HG03196 (cell line): ENCODE results near the gene LMNTD2.

Experiments
- ATAC-seq: cut with Tn5 transposase; IDR thresholded peaks from one replicate; pipeline ENCODE4 v1.9.1; 2021; ENCODE audit not compliant: unreplicated experiment

The LMNTD2 gene

DNA sequence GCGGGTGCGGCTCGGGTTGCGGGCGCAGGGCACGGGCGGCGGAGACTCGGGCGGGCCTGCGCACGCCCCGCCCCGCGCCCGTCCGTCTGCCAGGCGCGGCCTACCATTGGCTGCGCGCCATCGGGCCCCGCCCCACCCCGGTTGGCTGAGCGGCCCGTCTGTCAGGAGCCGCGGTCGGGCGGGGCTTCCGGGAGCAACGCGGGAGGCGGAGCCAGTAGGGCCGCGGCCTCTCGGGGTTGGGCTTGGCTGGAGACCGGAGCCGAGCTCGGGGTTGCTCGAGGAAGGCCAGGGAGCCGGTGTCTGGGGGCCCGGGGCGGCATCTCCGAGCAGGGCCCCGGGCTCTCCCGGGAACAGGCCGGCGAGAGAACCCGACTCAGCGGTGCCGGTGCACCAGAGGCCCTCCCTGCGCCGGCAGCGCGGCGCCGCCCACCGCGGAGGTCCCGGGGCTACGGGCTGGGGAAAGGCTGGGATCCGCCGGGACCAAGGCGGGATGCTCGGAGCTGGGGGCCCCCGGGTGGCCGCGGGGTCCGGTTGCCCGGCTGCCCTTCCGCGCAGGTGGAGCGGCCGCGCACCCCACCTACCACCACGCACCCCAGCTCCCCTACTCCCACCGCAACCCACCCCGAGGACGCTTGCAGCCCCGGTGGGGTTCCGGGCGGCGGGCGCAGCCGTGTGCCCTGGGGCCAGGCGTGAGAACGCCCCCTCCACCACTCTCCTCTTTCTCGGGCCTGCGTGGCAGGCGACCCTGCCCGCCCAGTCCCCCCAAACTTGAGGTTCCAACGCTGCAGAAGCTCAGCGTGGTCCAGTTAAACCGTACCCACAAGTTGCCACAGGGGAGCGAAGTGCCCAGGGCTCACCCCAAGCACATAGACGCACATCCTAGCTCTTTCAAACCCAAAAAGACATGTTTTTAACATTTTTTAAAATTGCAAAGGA lies 24.8 kb downstream of the LMNTD2 start, which contains the start of gene HRAS:
Gene HRAS (minus strand): TSS at position 58 of the 936 bp plus-strand sequence.
- ATAC-seq, result peak; percentile 71

DNA sequence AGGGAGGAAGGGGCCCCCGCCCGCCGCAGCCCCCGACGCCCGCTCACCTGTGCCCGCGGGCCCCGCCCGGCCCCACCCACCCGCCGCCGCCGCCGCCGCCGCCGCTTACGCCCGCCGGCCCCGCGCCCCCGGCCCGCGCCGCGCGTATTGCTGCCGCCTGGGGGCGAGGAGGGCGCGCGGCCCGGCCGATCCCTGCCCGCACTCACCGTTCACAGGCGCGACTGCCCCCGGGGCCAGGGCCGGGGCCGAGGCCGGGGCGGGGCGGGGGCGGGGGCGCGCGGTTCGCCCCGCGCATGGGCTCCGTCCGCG lies 25.4 kb downstream of the LMNTD2 start:
- no peak for ATAC-seq

DNA sequence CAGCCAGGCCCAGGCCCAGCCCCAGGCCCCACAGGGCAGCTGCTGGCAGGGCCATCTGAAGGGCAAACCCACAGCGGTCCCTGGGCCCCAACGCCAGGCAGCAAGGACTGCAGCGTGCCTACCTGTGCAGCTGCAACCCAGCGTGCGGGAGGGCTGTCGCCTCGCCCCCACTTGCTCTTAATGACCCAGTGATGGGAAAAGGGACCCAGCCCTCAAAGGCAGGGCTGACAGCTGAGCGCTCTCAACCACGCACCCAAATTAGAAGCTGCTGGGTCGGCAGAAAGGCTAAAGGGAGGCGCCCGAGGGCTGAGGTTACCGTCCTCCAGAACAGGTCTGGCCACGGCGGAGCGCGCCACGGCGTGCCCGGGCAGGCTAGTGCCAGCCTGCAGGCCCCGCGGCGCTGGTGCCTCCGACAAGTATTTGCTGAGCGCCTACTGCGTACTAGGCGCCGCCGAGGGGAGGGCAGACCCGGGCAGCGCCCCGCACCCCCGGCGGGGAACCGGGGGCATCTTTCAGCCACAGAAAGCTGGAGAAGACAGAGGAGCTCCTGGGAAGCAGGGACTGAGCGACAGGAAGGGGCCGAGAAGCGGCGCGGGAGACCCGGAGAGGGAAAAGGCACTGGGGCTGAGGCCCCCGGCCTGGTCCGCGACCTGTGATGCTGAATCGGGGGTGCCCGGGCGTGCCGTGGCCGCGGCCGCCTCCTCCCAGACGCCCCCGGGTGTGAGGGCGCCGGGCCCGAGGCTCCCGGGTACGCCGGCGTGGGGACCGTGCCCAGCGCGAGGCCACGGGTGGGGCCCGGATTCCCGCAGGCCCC lies 25.9 kb downstream of the LMNTD2 start:
- ATAC-seq, result peak; percentile 5

DNA sequence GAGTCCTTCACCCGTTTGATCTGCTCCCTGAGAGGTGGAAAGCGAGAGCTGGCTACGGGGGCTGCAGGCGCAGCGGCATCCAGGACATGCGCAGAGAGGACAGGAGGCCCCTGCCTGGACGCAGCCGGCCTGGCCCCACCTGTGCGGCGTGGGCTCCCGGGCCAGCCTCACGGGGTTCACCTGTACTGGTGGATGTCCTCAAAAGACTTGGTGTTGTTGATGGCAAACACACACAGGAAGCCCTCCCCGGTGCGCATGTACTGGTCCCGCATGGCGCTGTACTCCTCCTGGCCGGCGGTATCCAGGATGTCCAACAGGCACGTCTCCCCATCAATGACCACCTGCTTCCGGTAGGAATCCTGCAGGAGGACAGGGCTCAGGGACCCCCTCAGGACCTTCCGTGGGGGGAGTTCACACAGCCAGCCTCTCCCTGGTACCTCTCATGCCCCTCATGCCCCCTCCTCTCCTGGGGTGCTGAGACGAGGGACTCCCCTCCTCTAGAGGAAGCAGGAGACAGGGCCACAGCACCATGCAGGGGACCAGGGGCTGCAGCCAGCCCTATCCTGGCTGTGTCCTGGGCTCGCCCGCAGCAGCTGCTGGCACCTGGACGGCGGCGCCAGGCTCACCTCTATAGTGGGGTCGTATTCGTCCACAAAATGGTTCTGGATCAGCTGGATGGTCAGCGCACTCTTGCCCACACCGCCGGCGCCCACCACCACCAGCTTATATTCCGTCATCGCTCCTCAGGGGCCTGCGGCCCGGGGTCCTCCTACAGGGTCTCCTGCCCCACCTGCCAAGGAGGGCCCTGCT lies 26.7 kb downstream of the LMNTD2 start:
- ATAC-seq, result no peak

DNA sequence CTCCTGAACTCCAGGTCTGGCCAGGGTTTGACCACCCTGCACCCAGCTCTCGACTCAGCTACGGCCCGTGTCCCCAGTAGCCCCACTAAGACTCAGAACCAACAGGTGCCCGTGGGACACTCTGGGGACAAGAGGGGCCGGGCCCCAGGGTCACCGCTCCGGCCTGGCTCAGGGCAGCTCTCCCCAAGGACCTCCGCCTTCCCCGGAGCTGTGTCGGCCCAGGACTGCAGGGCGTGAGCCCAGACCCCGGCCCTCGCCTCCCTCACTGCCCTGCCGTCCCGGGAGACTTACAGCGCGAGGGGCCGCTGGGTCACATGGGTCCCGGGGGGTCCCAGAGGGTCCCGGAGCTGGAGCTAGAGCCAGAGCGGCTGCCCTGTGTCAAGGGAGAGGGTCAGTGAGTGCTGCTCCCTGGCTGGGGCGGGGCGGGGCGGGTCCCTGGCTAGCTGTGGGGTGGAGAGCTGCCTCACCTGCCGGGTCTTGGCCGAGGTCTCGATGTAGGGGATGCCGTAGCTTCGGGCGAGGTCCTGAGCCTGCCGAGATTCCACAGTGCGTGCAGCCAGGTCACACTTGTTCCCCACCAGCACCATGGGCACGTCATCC lies 27.5 kb downstream of the LMNTD2 start:
- ATAC-seq, result no peak

DNA sequence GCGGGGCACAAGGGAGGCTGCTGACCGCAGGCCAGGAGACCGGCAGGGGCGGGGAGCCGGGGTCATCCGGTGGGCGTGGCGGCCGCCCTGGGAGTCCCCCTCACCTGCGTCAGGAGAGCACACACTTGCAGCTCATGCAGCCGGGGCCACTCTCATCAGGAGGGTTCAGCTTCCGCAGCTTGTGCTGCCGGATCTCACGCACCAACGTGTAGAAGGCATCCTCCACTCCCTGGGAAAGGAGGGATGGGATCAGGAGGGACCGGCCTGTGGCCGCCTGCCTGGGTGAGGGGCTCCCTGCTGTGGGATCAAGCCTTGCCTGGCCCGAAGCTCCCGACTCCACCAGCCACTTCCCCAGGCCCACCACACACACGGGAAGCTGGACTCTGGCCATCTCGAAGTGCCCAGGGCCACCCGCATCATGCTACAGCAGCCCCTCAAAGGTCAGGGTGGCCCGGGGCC lies 28.0 kb downstream of the LMNTD2 start:
- ATAC-seq, result no peak

DNA sequence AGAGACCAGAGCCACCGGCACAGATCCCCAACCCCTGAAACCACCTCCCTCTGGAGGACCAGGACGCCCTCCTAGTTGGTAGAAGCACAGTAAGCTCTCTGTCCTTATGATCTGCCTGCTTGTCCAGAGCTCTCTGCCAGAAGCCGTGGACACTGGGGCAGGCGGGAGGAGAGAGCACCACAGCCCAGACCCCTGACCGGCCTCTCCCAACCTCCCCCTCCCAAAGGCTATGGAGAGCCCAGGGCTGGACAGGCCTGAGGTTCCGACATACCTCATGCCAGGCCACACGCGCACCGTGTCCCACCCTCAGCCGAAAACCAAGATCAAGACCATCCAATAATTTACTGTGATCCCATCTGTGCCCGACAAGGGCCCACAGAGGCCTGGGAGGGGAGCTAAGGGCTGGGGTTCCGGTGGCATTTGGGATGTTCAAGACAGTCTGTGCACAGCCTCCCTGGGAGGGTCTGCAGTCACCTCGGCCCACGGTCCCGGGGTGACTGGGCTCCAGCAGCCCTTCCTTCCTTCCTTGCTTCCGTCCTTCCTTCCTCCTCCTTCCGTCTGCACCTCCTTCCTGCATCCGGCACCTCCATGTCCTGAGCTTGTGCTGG lies 28.5 kb downstream of the LMNTD2 start:
- ATAC-seq, result no peak

DNA sequence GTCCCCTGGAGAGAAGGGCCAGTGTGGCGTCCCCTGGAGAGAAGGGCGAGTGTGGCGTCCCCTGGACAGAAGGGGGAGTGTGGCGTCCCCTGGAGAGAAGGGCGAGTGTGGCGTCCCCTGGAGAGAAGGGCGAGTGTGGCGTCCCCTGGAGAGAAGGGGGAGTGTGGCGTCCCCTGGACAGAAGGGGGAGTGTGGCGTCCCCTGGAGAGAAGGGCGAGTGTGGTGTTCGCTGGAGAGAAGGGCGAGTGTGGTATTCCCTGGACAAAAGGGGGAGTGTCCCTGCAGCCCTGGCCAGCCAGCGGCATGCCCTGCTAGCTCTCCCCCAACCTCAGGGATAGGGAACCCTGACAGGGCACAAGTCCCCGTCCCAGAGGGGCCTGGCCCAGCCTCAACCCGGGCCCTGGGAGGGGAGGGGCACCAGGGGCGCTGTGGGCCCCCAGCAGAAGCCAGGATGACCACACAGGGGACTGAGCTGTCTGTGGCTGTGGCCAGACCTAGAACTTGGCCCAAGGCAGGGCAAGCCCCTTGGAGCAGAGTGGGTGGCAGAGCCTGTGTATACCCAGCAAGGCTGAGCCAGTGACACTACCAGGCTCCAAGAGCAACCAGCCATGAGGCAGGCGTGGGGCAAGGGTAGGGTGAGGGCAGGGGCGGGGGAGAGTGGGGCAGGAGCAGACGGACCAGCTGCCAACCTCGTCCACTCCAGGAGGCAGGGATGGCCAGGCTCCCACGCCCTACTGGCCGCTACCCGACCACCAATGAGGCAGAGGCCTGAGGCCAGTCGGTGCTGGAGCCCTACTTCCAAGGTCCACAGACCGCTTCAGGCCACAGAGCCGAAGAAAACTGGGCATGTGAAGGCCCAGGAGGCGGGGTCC lies 29.3 kb downstream of the LMNTD2 start:
- ATAC-seq, result no peak

DNA sequence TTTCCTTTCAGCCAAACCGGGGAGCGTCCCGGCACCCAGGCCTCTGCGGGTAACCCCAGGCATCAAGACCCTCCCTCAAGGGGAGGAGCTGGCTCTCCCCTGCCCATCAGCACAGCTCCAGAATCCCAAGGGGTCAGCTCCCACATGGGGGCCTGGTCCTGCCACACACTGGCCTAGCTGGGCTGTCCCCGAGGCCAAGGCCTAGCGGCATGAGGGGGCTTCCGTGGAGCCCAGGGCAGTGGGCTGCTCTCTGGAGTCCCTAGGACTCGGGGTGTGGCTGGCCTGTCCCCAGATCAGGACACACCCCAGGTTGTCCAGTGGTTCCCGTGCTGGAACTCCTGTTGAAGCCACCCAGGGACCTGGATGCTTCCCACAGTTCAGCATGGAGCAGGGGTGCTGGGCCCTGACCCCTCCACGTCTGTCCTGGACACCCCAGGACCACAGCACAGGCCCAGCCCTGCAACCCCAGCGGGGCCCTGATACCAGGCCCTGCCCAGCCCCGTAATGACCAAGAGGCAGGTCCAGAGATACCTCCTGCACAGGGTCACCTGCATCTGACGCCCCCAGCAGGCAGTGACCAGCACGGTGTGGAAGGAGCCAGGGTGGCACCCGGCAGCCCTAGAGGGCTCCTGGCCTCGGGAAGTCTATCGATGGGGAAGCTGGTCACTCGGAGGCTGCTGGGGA lies 30.7 kb downstream of the LMNTD2 start:
- ATAC-seq, result no peak

DNA sequence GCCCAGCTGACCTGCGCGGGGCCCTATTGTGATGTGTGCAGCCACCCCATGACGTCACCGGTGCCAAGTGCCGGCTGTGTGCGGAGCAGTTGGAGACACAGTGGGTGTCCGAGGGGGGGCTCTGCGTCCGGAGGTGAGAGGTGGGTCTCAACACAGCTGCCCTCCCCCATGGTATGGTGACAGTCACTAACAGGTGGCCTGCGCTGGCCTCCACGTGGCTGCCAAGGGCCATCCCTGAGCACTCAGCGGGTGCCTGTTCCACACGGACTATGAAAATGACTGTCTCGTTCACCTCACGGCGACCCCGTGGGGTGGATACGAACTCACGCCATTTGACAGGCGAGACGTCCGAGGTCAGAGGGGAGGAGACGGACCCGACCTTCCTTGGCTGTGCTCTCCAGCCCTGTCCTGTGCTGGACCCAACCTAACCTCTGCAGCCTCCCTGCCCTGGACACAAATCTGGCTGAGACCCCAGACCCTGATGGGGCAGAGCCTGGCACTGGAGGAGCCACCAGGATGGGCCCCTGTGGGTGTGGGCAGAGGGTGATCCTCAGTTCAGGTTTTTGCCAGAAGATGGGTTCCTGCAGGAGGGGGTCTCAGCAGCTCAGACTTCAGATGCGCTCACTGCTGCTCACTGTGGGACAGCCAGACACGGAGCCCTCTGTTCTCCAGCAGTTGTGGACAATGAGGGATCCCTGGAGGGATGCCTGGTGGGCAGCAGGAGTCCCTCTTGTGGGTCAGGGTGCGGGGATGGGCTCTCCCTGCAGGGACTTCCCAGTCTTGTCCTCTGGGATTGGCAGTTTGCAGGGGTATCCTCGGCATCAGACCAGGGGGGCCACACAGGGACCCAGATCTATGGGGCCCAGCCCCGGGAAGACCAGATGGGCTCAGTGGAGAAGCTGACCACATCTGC lies 31.5 kb downstream of the LMNTD2 start:
- ATAC-seq, result no peak

DNA sequence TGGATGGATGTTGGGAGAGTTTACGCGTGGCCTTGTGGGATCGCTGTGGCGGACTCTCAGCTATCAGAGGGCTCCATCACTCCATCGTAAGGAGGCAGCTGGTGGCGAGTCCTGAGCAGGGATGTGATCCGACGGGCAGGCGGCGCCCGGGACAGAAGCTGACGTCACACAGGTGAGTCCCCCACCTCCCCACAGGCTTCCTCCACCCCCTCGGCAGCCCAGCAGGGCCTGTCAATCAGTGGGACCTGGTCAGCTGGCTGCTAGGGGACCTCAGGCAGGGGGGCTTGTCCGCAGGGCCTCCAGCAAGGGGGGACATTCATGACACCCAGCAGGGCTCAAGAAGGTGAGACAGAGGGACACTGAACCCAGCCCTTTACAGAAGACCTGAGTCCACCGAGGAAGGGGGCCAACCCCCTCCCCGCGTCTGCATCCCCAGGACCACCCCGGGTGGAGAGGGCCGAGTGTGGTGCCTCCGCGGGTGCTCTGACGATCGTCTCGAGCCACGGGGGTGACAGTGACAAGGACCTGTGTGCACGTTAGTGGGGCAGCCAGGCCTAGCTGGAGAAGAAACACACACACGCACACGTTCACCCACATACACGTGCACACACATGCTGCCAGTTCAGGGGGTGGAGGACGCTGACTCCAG lies 32.2 kb downstream of the LMNTD2 start:
- no peak for ATAC-seq

DNA sequence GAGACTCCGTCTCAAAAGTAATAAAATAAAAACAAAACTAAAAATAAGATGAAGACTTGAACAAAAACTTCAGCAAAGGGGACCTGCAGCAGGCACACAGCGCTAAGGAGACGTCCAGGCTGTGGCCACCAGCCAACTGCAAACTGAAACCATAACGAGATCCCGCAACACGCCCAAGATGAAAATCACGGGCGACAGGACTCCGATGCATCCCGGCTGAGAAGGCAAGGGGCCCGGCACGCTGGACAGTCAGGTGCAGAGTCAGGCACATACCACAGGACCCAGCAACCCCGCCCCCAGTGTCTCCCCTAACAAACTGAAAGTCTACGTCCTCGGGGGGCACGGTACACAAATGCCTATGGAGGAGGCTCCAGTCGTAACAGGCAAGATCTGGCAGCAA lies 34.3 kb downstream of the LMNTD2 start:
- ATAC-seq, result no peak

DNA sequence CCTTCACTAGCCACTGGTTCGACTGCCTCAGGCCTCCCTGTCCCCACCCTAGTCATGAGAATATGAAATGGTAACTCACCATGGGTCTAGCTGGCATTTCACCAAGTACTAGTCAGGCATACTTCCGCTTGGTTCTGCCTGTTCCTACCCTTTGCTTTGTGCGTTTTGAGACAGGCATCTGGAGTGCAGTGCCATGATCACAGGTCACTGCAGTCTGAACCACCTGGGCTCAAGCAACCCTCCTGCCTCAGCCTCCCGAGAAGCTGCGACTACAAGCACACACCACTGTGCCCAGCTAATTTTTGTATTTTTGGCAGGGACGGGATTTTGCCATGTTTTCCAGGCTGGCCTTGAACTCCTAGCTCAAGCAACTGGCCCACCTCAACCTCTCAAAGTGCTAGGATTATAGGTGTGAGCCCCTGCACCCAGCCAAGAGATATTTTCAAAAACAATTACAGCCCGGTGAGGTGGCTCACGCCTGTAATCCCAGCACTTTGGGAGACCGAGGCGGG lies 39.3 kb downstream of the LMNTD2 start:
- no peak for ATAC-seq

DNA sequence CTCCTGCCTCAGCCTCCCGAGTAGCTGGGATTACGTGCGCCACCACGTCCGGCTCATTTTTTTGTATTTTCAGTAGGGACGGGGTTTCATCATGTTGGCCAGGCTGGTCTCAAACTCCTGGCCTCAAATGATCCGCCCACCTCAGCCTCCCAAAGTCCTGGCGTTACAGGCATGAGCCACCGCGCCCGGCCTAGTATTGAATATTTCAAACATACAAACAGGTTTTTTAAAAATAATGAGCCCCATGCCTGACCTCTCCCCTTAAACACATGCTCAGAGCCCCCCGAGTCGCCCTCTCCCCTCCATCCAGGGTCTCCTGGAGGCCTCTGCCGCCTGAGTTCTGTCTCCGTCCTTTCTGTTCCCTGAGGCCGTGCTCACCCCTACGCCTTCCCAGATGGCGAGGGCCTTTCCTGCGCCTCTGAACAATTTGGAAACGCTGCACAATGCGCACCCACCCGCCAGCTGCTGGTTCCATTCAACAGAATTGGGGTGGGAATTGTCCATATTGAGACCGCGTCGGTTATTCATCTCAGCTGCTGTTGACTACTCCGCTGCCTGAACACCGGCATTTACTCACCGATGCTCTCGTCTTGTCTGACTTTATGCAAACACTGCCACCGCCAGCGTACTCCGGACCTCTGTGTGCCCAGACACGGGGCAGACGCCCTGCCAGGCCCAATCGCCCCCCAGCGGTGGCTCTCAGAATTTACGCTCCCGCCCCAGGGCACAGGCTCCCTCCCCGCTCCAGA lies 39.9 kb downstream of the LMNTD2 start:
- ATAC-seq, result no peak

DNA sequence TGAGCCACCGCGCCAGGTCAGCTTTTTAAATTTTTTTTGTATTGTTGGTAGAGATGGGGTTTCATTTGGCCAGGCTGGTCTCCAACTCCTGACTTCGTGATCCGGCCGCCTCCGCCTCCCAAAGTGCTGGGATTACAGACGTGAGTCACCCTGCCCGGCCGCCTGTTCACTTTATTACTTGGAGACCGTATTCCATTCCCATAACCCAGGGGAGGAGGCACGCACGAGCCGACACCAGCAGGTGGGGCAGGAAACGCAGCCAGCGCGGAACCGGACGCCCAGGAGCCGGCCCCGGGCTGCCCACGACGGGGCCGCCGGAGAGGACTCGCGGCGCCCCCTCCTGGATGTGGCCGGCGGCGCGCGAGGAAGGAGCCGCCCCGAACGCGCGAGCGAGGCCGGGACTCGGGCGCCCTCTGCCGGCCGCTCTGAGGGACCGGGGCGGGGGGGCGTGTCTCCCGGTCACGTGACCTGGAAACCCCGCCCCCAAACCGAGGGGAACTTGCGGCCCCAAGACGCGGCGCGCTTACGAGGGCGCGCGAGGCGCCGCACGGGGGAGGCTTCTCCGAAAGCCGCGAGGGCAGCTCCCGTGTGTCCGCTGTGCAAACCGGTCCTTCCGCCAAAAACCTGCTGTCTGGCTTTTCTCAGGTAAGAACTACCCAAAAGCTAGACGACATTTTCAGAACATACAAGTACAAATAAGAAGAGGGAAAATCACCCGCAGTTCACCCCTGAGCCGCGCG lies 41.9 kb downstream of the LMNTD2 start:
- ATAC-seq, result peak; percentile 81
